Effector memory CD4-positive, alpha-beta T cell (primary cell): ENCODE data around the gene FOSL1.

Source experiments
- DNase-seq, 3 donors: peaks; one replicate each; pipeline ENCODE4 v3.0.0-alpha.2; 2020
- H3K27ac ChIP-seq: 2 replicates; pipeline ENCODE4 v1.7.0; 2013; ENCODE audit warnings: mild to moderate bottlenecking, low read length, moderate library complexity; ENCODE audit not compliant: insufficient read depth, poor library complexity, severe bottlenecking
- H3K27me3 ChIP-seq: replicated peaks from 2 replicates; pipeline ENCODE4 v1.7.0; 2013; ENCODE audit warnings: mild to moderate bottlenecking, low read length; ENCODE audit not compliant: insufficient read depth, control insufficient read depth, poor library complexity, severe bottlenecking
- H3K36me3 ChIP-seq: 2 replicates; pipeline ENCODE4 v1.7.0; 2013; ENCODE audit warnings: mild to moderate bottlenecking, low read length, moderate library complexity; ENCODE audit not compliant: control insufficient read depth, insufficient read depth
- H3K4me1 ChIP-seq: 2 replicates; pipeline ENCODE4 v1.7.0; 2013; ENCODE audit warnings: low read length, mild to moderate bottlenecking; ENCODE audit not compliant: control insufficient read depth, insufficient read depth, poor library complexity, severe bottlenecking
- H3K4me3 ChIP-seq: 2 replicates; pipeline ENCODE4 v1.7.0; 2013; ENCODE audit warnings: low read length, low read depth, mild to moderate bottlenecking; ENCODE audit not compliant: insufficient read depth, poor library complexity, severe bottlenecking
- H3K9me3 ChIP-seq: 2 replicates; pipeline ENCODE4 v1.7.0; 2013; ENCODE audit warnings: mild to moderate bottlenecking, low read length, moderate library complexity; ENCODE audit not compliant: control insufficient read depth

The FOSL1 gene

GRCh38 chr11:65844231-65844872 lies 55.8 kb downstream of the FOSL1 start:
- Histone ChIP-seq H3K4me3 (no peak overlapping the region), H3K9me3 (no peaks in the 10 kb centered on the region), H3K27ac (no peak overlapping the region), H3K36me3 (no peaks in the 10 kb centered on the region), H3K4me1 (no peaks in the 10 kb centered on the region), H3K27me3 (no peaks in the 10 kb centered on the region)
- DNase-seq: no peak

- Histone ChIP-seq H3K27me3 (no peaks in the 10 kb centered on the region), H3K27ac (no peak overlapping the region), H3K36me3 (no peaks in the 10 kb centered on the region), H3K4me3 (no peak overlapping the region), H3K9me3 (no peaks in the 10 kb centered on the region), H3K4me1 (no peaks in the 10 kb centered on the region)
- no peak for DNase-seq
Measured at GRCh38 chr11:65843811-65844210, 56.4 kb downstream of the FOSL1 start.

DNA sequence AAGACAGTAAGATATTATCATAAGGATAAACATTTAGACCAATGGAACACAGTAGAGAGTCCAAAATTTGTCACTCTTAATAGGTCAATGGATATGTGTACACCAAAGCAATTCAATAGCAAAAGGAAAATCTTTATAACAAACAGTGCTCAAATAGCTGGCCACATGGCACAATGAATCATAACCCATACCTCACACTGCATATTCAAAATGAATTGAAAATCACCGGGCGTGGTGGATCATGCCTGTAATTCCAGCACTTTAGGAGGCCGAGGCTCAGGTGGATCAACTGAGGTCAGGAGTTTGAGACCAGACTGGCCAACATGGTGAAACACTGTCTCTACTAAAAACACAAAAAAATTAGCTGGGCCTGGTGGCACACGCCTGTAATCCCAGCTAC lies 58.0 kb downstream of the FOSL1 start:
- Histone ChIP-seq H3K27me3 (no peaks in the 10 kb centered on the region), H3K4me1 (no peaks in the 10 kb centered on the region), H3K9me3 (no peaks in the 10 kb centered on the region), H3K36me3 (no peaks in the 10 kb centered on the region), H3K4me3 (no peak overlapping the region), H3K27ac (no peak overlapping the region)
- no peak for DNase-seq
